ENCODE data around the gene NRG3.

Gene NRG3

GRCh38 chr10:82722273-82722672, 847.3 kb downstream of the NRG3 start:
- H3K27ac ChIP-seq = no peak overlapping the region
- no peak for TF ChIP-seq CTCF (conservative IDR thresholded peaks at IDR 0.05)

GRCh38 chr10:82736305-82736704, 861.3 kb downstream of the NRG3 start:
- H3K27ac ChIP-seq = no peak overlapping the region
- no peak for TF ChIP-seq CTCF (conservative IDR thresholded peaks at IDR 0.05)

GRCh38 chr10:82737549-82737948, 862.6 kb downstream of the NRG3 start:
- no peak for TF ChIP-seq CTCF (conservative IDR thresholded peaks at IDR 0.05)
- no peak overlapping the region for H3K27ac ChIP-seq

- TF ChIP-seq CTCF (conservative IDR thresholded peaks at IDR 0.05) = no peak
- H3K27ac ChIP-seq = no peak overlapping the region
These were observed 863.6 kb downstream of the NRG3 start for GRCh38 chr10:82738592-82738991.

- no peak for TF ChIP-seq CTCF (conservative IDR thresholded peaks at IDR 0.05)
These were observed 867.5 kb downstream of the NRG3 start for GRCh38 chr10:82742478-82742877.

GRCh38 chr10:82742898-82743297, 867.9 kb downstream of the NRG3 start:
- no peak for TF ChIP-seq CTCF (conservative IDR thresholded peaks at IDR 0.05)

More at GRCh38 chr10:82742478-82742877, 867.5 kb downstream of the NRG3 start:
- no peak overlapping the region for H3K27ac ChIP-seq

GRCh38 chr10:82750538-82750937, 875.5 kb downstream of the NRG3 start:
- H3K27ac ChIP-seq = no peak overlapping the region
- TF ChIP-seq CTCF (conservative IDR thresholded peaks at IDR 0.05) = no peak

More at GRCh38 chr10:82742898-82743297, 867.9 kb downstream of the NRG3 start:
- no peak overlapping the region for H3K27ac ChIP-seq

GRCh38 chr10:82757397-82757796, 882.4 kb downstream of the NRG3 start:
- TF ChIP-seq CTCF (conservative IDR thresholded peaks at IDR 0.05) = no peak
- H3K27ac ChIP-seq = no peak overlapping the region

Measured in VCaP (cell line).